Measurements from ENCODE around the gene PBLD.
"Not testable (repeated sequence)": the region's sequence is repeated elsewhere in the genome, so short reads cannot be mapped to it uniquely, and the experiment has no call there.

DNA sequence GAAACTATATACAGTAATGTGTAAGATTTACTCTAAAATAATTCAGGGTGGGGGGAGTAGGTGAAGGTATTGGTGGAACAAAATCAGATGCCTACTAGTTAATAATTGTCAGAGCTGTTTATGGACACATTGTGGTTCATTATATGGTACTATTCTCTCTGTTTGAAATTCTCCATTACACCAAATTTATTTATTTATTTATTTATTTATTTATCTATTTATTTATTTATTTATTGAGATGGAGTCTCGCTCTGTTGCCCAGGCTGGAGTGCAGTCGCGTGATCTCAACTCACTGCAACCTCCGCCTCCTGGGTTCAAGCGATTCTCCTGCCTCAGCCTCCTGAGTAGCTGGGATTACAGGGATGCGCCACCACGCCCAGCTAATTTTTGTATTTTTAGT, 86.3 kb downstream of the PBLD start:
- TF ChIP-seq EZH2 (IDR thresholded peaks at IDR 0.05; ENCODE audit: borderline replicate concordance, low read length); CTCF (IDR thresholded peaks at IDR 0.05; ENCODE audit: low read length): not testable (repeated sequence)
